ENCODE data around the gene KIAA2012.

KIAA2012 gene

GRCh38 chr2:202072737-202073401 is at the start of gene KIAA2012:
Gene KIAA2012, plus strand, starts transcription at chr2:202073255. Its CDS starts 373 bp downstream, at chr2:202073628.
- TF ChIP-seq POLR2A (IDR thresholded peaks at IDR 0.05; ENCODE audit: low read length): no peak
- no peak for TF ChIP-seq GATA1 (IDR thresholded peaks at IDR 0.05; ENCODE audit: low read depth, low read length)
- DNase-seq: no peak

- DNase-seq: no peak
- no peak for TF ChIP-seq POLR2A (IDR thresholded peaks at IDR 0.05; ENCODE audit: low read length)
- TF ChIP-seq GATA1 (IDR thresholded peaks at IDR 0.05; ENCODE audit: low read depth, low read length): no peak
Observed at GRCh38 chr2:202023904-202024266, 49.2 kb upstream of the KIAA2012 start.

GRCh38 chr2:202024871-202025270 is 48.2 kb upstream of the KIAA2012 start:
- TF ChIP-seq GATA1 (IDR thresholded peaks at IDR 0.05; ENCODE audit: low read depth, low read length): no peak

GRCh38 chr2:202025816-202026215 is 47.2 kb upstream of the KIAA2012 start:
- TF ChIP-seq GATA1 (IDR thresholded peaks at IDR 0.05; ENCODE audit: low read depth, low read length) (no peak), POLR2A (IDR thresholded peaks at IDR 0.05; ENCODE audit: low read length) (no peak)
- no peak for DNase-seq

More at GRCh38 chr2:202024871-202025270, 48.2 kb upstream of the KIAA2012 start:
- no peak for DNase-seq

GRCh38 chr2:202026507-202026906 is 46.5 kb upstream of the KIAA2012 start:
- TF ChIP-seq POLR2A (IDR thresholded peaks at IDR 0.05; ENCODE audit: low read length) (no peak), GATA1 (IDR thresholded peaks at IDR 0.05; ENCODE audit: low read depth, low read length) (no peak)
- no peak for DNase-seq

- TF ChIP-seq GATA1 (IDR thresholded peaks at IDR 0.05; ENCODE audit: low read depth, low read length) (no peak), POLR2A (IDR thresholded peaks at IDR 0.05; ENCODE audit: low read length) (no peak)
Observed at GRCh38 chr2:202030691-202031090, 42.4 kb upstream of the KIAA2012 start.

GRCh38 chr2:202031246-202031951 is 41.7 kb upstream of the KIAA2012 start:
- TF ChIP-seq GATA1 (IDR thresholded peaks at IDR 0.05; ENCODE audit: low read depth, low read length): no peak
- TF ChIP-seq POLR2A (IDR thresholded peaks at IDR 0.05; ENCODE audit: low read length): no peak
- no peak for DNase-seq

More at GRCh38 chr2:202030691-202031090, 42.4 kb upstream of the KIAA2012 start:
- no peak for DNase-seq

- DNase-seq: peak; percentile 27 to 39
- no peak for TF ChIP-seq GATA1 (IDR thresholded peaks at IDR 0.05; ENCODE audit: low read depth, low read length)
- no peak for TF ChIP-seq POLR2A (IDR thresholded peaks at IDR 0.05; ENCODE audit: low read length)
Observed at GRCh38 chr2:202032846-202033316, 40.2 kb upstream of the KIAA2012 start.

- TF ChIP-seq POLR2A (IDR thresholded peaks at IDR 0.05; ENCODE audit: low read length): no peak
- no peak for TF ChIP-seq GATA1 (IDR thresholded peaks at IDR 0.05; ENCODE audit: low read depth, low read length)
- DNase-seq: peak; percentile 86 to 92
Observed at GRCh38 chr2:202033317-202034248, 39.5 kb upstream of the KIAA2012 start, which contains the start of gene FZD7. Gene FZD7, plus strand, starts transcription at chr2:202033855. Its CDS starts 793 bp downstream, at chr2:202034648.

- DNase-seq: peak; percentile 41 to 43
- TF ChIP-seq GATA1 (IDR thresholded peaks at IDR 0.05; ENCODE audit: low read depth, low read length) (no peak), POLR2A (IDR thresholded peaks at IDR 0.05; ENCODE audit: low read length) (no peak)
Observed at GRCh38 chr2:202034249-202035088, 38.6 kb upstream of the KIAA2012 start.

- TF ChIP-seq GATA1 (IDR thresholded peaks at IDR 0.05; ENCODE audit: low read depth, low read length) (no peak), POLR2A (IDR thresholded peaks at IDR 0.05; ENCODE audit: low read length) (no peak)
- peak; percentile 60 to 63 for DNase-seq
Observed at GRCh38 chr2:202035089-202035940, 37.7 kb upstream of the KIAA2012 start.

GRCh38 chr2:202035941-202036372 is 37.1 kb upstream of the KIAA2012 start:
- TF ChIP-seq GATA1 (IDR thresholded peaks at IDR 0.05; ENCODE audit: low read depth, low read length): no peak
- TF ChIP-seq POLR2A (IDR thresholded peaks at IDR 0.05; ENCODE audit: low read length): no peak

More at GRCh38 chr2:202035941-202036372, 37.1 kb upstream of the KIAA2012 start:
- no peak for DNase-seq

All from erythroblast (primary cell).